Renal cortex interstitium (tissue), 11 donors: ENCODE data around the gene PHACTR1. TPM values are rescaled to one million over a fixed set of nuclear protein-coding genes. Genes with fewer than 3 reads are reported as not detected.
"Not testable (repeated sequence)": the region's sequence is repeated elsewhere in the genome, so short reads cannot be mapped to it uniquely, and the experiment has no call there.

Experiments used
- DNase-seq, 11 donors: peaks; one replicate each; pipeline ENCODE4 v3.0.0-alpha.2; 2013; ENCODE audit warnings: low read depth in 9 of 11, low spot score in 4 of 11; ENCODE audit errors: extremely low read depth in 1 of 11
- polyA plus RNA-seq, 3 donors: library from polyadenylated mRNA; unstranded; fragments of 120-200 nt; gene quantifications; one replicate each; pipeline ENCODE4 v1.2.1, GENCODE V29; 2013; ENCODE audit not compliant: insufficient read length in 3 of 3

PHACTR1 gene
- polyA plus RNA-seq, 3 donors, result 13.6 to 23.2 (median 15.0) TPM

DNA sequence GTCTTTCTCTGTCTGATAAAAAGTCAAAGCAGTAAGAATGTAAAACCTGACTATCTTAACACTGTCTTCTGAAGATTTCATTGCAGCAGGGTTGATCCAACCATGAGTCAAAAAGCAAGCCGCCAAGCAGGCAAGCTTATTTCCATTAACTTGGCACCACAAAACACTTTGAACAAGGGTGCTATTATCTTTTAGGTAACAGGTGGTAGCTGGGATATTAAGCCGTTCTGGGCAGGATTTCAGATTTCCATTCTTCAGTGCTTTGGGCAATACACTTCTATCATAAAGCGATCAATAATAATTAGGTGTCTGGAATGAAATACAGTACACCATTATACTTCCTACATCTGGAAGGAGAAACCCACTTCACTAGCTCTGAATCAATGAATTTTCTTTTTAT is 429.9 kb downstream of the PHACTR1 start:
- DNase-seq, result no peak

DNA sequence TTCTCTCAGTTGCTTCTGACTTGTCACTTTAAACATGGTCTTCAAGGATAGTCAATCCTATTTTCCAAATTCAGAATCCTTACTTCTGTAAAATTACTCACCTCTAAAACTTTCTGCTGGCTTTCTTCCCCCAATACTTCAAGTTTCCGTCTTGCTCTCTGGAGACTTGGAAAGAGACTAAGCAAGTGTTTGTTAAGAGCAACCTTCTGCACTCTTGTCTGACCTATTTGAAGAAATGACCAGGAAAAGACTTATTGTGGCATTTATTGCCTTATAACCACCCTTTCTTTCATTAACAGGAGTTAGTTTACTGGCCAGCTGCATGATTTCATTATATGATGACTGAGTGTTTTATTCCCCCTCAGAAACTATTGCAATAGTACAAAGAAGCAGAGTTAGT is 430.8 kb downstream of the PHACTR1 start:
- DNase-seq, result peak in 3 of 11 donors; percentile 11 to 46 (median 30)

DNA sequence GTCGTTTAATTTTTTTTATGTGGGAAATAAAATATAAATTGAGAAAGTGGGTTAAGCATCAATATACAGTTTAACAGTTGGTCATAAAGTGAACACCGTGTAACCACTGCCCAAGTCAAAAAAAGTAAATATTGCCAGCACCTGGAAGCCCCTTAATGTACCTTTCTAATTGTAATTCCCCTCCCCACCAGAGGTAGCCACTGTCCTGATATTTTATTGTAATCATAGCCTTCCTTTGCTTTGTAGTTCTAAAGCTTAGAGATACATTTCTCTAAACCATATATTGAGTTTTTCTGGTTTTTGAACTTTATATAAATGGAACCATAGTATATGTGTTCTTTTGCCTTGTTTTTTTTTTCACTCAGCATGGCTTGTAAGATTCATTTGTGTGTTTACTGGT is 431.2 kb downstream of the PHACTR1 start:
- DNase-seq, result no peak

DNA sequence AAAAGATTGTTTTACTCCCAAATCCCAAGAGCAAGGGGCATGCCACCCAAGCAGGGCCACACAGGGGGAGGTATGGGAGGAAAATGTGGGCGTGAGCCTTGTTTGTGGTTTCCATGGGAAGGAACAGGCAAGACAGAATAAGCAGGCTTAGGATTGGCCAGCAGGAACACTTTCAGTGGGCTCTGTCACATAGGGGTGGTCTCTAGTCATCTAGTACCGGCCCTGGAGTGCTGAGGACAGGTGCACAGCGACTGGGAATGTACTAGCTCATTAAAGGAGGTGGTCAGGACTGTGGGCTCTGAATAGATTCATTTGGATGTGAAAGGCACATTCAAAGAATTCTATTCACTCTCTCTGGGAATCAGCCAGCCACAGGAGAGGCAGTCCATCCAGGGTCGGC is 436.2 kb downstream of the PHACTR1 start:
- DNase-seq, result no peak

- DNase-seq, result no peak
These were observed 439.8 kb downstream of the PHACTR1 start for GRCh38 chr6:13156381-13156780.

DNA sequence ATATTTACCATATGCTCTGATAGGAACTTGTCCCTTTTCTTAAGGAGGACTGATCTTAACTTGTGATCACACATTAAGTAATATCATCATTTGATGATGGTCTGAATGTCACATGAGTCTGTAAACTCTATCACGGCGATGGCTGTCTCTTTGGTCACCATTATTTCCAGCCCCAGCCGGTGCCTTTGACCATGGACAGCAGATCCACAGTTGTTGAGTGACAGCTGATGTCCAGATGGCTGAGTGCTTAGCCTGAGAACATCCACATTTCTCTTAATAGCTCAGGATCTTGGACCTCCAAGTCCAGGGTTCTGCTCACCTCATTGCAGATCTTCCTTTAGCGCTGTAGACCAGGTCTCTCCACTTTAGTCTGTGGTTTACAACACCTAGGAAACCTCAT is 440.7 kb downstream of the PHACTR1 start:
- DNase-seq, result no peak

DNA sequence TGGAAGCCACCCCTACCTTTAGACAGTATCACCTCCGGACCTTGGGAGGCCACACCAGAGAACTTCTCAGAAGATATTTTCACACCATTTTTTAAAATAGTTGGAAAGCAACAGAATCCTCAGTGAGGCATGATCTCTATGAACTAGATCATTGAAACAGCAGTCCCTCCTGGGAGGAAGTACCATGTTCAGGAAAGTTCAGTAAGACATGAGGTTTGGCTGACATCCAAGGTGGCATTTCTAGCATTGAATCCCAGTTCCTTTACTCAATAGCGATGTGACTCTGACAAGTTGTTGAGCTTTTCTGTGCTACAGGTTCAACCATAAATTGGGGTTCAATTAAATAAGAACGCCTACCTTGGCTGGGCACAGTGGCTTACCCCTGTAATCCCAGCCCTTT is 442.7 kb downstream of the PHACTR1 start:
- no peak for DNase-seq

GRCh38 chr6:13159822-13160221 is 443.3 kb downstream of the PHACTR1 start:
- not testable (repeated sequence) for DNase-seq

GRCh38 chr6:13163161-13163944 is 446.8 kb downstream of the PHACTR1 start:
- no peak for DNase-seq

DNA sequence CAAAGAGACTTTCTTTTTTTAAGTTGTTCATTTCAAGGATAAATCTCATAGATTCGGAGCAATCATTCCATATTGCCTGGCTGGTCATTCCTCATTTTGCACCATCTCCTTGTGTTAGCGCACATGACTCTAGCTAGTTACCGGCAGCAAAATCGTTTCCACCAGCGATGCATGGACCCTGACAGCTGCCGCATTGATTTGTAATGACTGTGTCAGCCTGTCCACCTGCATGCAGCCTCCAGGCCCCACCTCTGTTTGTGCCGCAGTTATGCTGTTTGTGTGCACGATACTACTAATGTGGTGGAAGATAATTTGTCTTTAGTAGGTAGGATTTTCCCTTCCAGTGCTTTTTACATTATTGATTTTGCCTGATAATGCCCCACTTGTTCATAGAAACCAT is 447.7 kb downstream of the PHACTR1 start:
- DNase-seq, result no peak

- peak in 5 of 11 donors; percentile 22 to 56 (median 27) for DNase-seq
These were observed 449.1 kb downstream of the PHACTR1 start for GRCh38 chr6:13165502-13166172.

- DNase-seq, result peak in 2 of 11 donors; percentile 14 to 32
These were observed 449.7 kb downstream of the PHACTR1 start for GRCh38 chr6:13166269-13166668.

DNA sequence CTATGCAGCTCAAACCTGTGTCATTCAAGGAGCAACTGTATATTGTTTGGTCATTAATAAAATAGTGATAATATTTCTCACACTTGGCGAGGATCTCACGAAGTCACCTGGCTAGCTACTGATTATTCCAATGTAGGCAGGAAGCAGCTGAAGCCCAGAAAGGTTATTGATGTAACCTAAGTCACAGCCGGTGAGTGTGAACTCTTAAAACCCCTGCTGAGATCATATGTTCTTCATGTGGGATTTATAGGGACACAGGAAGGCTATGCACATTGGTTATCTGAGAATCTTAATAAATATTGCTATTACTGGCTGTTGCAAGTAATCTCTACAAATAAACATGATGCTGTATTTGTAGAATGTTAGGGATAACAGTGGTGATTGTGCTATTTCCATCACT is 450.3 kb downstream of the PHACTR1 start:
- no peak for DNase-seq

GRCh38 chr6:13172291-13172690 is 455.7 kb downstream of the PHACTR1 start:
- DNase-seq, result peak in 7 of 11 donors; percentile 41 to 79 (median 66)

- no peak for DNase-seq
These were observed 458.5 kb downstream of the PHACTR1 start for GRCh38 chr6:13175087-13175486.

- DNase-seq, result no peak
These were observed 459.2 kb downstream of the PHACTR1 start for GRCh38 chr6:13175759-13176158.

DNA sequence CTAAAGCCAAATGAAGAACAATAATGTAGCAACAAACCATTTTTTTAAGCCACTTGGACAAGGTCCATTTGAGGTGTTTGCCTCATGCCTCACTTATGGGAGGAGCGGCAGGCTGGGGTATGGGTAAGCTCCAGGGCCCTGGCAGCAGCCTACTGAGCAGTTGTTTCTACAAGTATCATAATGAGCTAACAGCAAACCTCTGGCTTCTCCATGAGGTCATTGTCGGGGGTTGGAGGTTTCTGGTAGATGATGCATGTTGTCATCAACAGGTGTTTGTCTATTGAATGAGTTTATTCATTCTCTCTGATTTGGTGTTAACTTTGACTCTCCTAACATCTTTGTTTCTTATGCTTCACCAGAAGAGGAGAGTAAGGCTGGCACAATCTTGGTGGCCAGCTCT is 461.1 kb downstream of the PHACTR1 start:
- no peak for DNase-seq

DNA sequence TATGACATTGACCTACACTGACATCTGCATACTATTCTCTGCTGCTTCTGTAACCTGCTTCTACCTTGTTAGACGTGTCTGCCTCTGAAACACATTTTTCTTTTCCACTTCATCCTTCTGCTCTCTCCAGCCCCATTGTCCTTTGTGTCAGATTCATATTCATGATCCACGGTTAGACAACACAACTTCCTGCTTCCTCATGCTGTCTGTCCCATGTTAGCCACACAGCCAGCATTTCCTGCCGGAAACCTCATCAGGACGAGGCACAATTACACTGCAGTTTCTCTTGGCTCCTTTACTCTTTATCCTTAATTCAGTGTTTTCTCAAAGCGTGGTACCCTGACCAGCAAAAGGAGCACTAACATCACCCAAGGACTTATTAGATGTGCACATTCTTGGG is 461.5 kb downstream of the PHACTR1 start:
- DNase-seq, result no peak

- DNase-seq, result no peak
These were observed 464.0 kb downstream of the PHACTR1 start for GRCh38 chr6:13180538-13180937.

DNA sequence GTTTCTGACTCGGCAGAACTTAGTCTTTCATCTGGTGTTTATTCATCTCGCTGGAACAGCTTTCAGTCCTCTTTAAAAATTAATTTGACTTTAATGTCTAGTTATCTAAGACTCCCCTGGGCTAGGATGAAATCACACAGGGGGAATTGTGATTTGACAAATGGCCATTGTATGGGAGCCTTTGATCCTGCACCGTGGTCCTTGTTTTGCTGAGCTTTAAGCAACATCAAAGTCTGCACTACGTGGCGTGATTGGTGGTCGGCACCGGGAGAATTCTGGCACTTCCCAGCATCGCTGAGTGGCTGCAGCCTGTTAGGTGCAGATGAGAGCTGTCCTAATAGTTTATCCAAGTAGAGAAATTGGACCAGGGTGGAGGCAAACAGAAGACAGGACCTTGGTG is 464.8 kb downstream of the PHACTR1 start:
- peak in 6 of 11 donors; percentile 18 to 59 (median 36) for DNase-seq
